OCI-LY7 (cell line): ENCODE data around the gene RLBP1. TPM values are rescaled to one million over a fixed set of nuclear protein-coding genes. Genes with fewer than 3 reads are reported as not detected.

Source experiments
- BruUV-seq: library from RNA; stranded (reverse); fragments of 400-500 nt; replicated peaks from 2 replicates; lab custom pipeline; 2021; lab: Mats Ljungman, UMichigan
- CTCF ChIA-PET: fragments of 300-600 bp; sonication (Branson Sonifier 250); formaldehyde crosslinking; loops from one replicate; lab custom pipeline; 2022; ENCODE audit warnings: antibody characterized with exemption; ENCODE audit not compliant: unreplicated experiment; lab: Charles Lee
- POLR2A ChIA-PET: fragments of 300-600 bp; sonication (Branson Sonifier 250); formaldehyde crosslinking; loops from one replicate; lab custom pipeline; 2022; ENCODE audit warnings: antibody characterized with exemption; lab: Charles Lee
- DNase-seq: peaks from one replicate; pipeline ENCODE4 v3.0.0-alpha.2; 2015; ENCODE audit warnings: low spot score
- H2AFZ ChIP-seq: fragments of 200-600 bp; sonication (generic), shearing (Covaris generic); 2 replicates; pipeline ENCODE4 v1.6.1; 2014; ENCODE audit warnings: mild to moderate bottlenecking, antibody characterized with exemption, low read length, moderate library complexity
- H3K27ac ChIP-seq: fragments of 200-600 bp; sonication (generic); 2 replicates; pipeline ENCODE4 v1.5.1; 2014; ENCODE audit warnings: mixed run types, low read depth, mild to moderate bottlenecking, moderate library complexity, low read length, inconsistent platforms; ENCODE audit not compliant: poor library complexity, severe bottlenecking
- H3K36me3 ChIP-seq: fragments of 200-600 bp; sonication (generic); 2 replicates; pipeline ENCODE4 v1.6.1; 2014; ENCODE audit warnings: mild to moderate bottlenecking, antibody characterized with exemption, low read length, moderate library complexity, mixed read lengths; ENCODE audit not compliant: insufficient read depth
- H3K4me1 ChIP-seq: fragments of 200-600 bp; sonication (generic); 2 replicates; pipeline ENCODE4 v1.5.1; 2014; ENCODE audit warnings: mild to moderate bottlenecking, low read length; ENCODE audit not compliant: insufficient read depth, poor library complexity, severe bottlenecking
- H3K4me2 ChIP-seq: fragments of 200-600 bp; sonication (generic); 2 replicates; pipeline ENCODE4 v1.6.1; 2014; ENCODE audit warnings: mild to moderate bottlenecking, low read length
- H3K4me3 ChIP-seq: fragments of 200-600 bp; sonication (generic); 2 replicates; pipeline ENCODE4 v1.5.1; 2014; ENCODE audit warnings: mild to moderate bottlenecking, low read depth, low read length; ENCODE audit not compliant: poor library complexity, severe bottlenecking
- H3K79me2 ChIP-seq: fragments of 200-600 bp; sonication (generic); 2 replicates; pipeline ENCODE4 v1.6.1; 2016; ENCODE audit warnings: low read depth, mild to moderate bottlenecking, low read length, moderate library complexity, mixed read lengths; ENCODE audit not compliant: insufficient read depth
- H3K9me2 ChIP-seq: fragments of 200-600 bp; sonication (generic); 2 replicates; pipeline ENCODE4 v1.6.1; 2016; ENCODE audit warnings: mild to moderate bottlenecking, low read length, mixed read lengths; ENCODE audit not compliant: insufficient read depth
- H3K9me3 ChIP-seq: fragments of 200-600 bp; sonication (generic); 2 replicates; pipeline ENCODE4 v1.6.1; 2014; ENCODE audit warnings: mild to moderate bottlenecking, mixed run types, low read length, mixed read lengths
- H4K20me1 ChIP-seq: fragments of 200-600 bp; sonication (generic); 2 replicates; pipeline ENCODE4 v1.6.1; 2014; ENCODE audit warnings: mild to moderate bottlenecking, antibody characterized with exemption, low read length, moderate library complexity, mixed read lengths; ENCODE audit not compliant: insufficient read depth
- CTCF ChIP-seq: fragments of 200-600 bp; sonication (generic); conservative IDR thresholded peaks from 2 replicates; pipeline ENCODE4 v1.5.1; 2014; ENCODE audit warnings: mild to moderate bottlenecking, antibody characterized with exemption, low read length, moderate library complexity, mixed read lengths
- EZH2phosphoT487 ChIP-seq: fragments of 200-600 bp; sonication (generic); IDR thresholded peaks from 2 replicates; pipeline ENCODE4 v1.6.1; 2018; ENCODE audit warnings: low read depth, borderline replicate concordance, mild to moderate bottlenecking, mixed run types, antibody characterized with exemption, low read length, moderate library complexity, mixed read lengths
- intact Hi-C: fragments of 100-400 bp; cut with micrococcal nuclease; formaldehyde crosslinking; loops from one replicate; pipeline ENCODE4 v1.10.0; 2022; ENCODE audit not compliant: unreplicated experiment
- total RNA-seq, 2 experiments: library from RNA; depleted of rRNA in 1 of 2; stranded (reverse); fragments of >200 nt in 1 of 2; shearing (Covaris generic) in 1 of 2; gene quantifications; 2 replicates each; pipeline ENCODE4 v1.2.3, GENCODE V29; 2014 to 2022

Gene RLBP1
- total RNA-seq, 2 experiments from 2014 or later: not detected

- Histone ChIP-seq H4K20me1 (no peaks in the 10 kb centered on the region), H3K4me3 (no peak overlapping the region), H2AFZ (no peak overlapping the region), H3K79me2 (no peaks in the 10 kb centered on the region), H3K27ac (no peak overlapping the region), H3K36me3 (peaks cover 11% of the 10 kb centered on the region; the same call in 1 of the 2 replicates), H3K4me1 (no peaks in the 10 kb centered on the region), H3K9me3 (no peaks in the 10 kb centered on the region), H3K9me2 (no peaks in the 10 kb centered on the region), H3K4me2 (no peak overlapping the region)
- peak; percentile 69 for DNase-seq
- ChIA-PET POLR2A (interaction anchor here (0.6 to 1.2 kb wide), 2 partner anchors 120 to 266 kb away, joined by 3 read pairs; no protein-coding TSS in a partner anchor), CTCF (interaction anchor here (0.7 to 0.8 kb wide), 3 partner anchors 29 to 275 kb away, joined by 3 to 6 read pairs (median 3); no protein-coding TSS in a partner anchor)
- no TSS peak for BruUV-seq
- no peak for TF ChIP-seq EZH2phosphoT487
- peak; percentile 97 for TF ChIP-seq CTCF
- intact Hi-C loops: loop anchor here (1.0 kb wide), 2 partner anchors 120 to 273 kb away; no protein-coding TSS in a partner anchor
Observed at GRCh38 chr15:89177633-89178306, 43.6 kb downstream of the RLBP1 start.

- DNase-seq: no peak
- Histone ChIP-seq H3K79me2 (no peaks in the 10 kb centered on the region), H3K4me1 (no peaks in the 10 kb centered on the region), H3K9me2 (no peaks in the 10 kb centered on the region), H3K4me3 (no peak overlapping the region), H3K36me3 (peaks cover 11% of the 10 kb centered on the region; the same call in 1 of the 2 replicates), H2AFZ (no peak overlapping the region), H4K20me1 (no peaks in the 10 kb centered on the region), H3K4me2 (no peak overlapping the region), H3K9me3 (no peaks in the 10 kb centered on the region), H3K27ac (no peak overlapping the region)
- no TSS peak for BruUV-seq
- POLR2A ChIA-PET: interaction anchor here (0.6 to 1.2 kb wide), 2 partner anchors 119 to 266 kb away, joined by 3 read pairs; no protein-coding TSS in a partner anchor
- TF ChIP-seq EZH2phosphoT487: no peak
- TF ChIP-seq CTCF: no peak
- CTCF ChIA-PET: no interaction called here
- intact Hi-C loops: loop anchor here (1.0 kb wide), 2 partner anchors 120 to 273 kb away; no protein-coding TSS in a partner anchor
Observed at GRCh38 chr15:89177116-89177515, 44.3 kb downstream of the RLBP1 start.
